ENCODE measurements around the gene CAMK2A.

GRCh38 chr5:150305095-150305494 is 15.5 kb upstream of the CAMK2A start:
- TF ChIP-seq CTCF (conservative IDR thresholded peaks at IDR 0.05), result no peak
- no peak for TF ChIP-seq EZH2 (IDR thresholded peaks at IDR 0.05; ENCODE audit: low read depth)
